HG03108 (cell line): Measurements from ENCODE around the gene CHST9.
"Not testable (repeated sequence)": the region's sequence is repeated elsewhere in the genome, so short reads cannot be mapped to it uniquely, and the experiment has no call there.

Experiments
- ATAC-seq: cut with Tn5 transposase; IDR thresholded peaks from one replicate; pipeline ENCODE4 v1.9.1; 2021; ENCODE audit warnings: moderate library complexity; ENCODE audit not compliant: unreplicated experiment

CHST9 gene

GRCh38 chr18:26943906-26944305, 241.2 kb downstream of the CHST9 start:
- no peak for ATAC-seq

GRCh38 chr18:26941584-26941983, 243.5 kb downstream of the CHST9 start:
- ATAC-seq, result no peak

- ATAC-seq, result no peak
Measured at GRCh38 chr18:26940744-26941398, 244.2 kb downstream of the CHST9 start.

DNA sequence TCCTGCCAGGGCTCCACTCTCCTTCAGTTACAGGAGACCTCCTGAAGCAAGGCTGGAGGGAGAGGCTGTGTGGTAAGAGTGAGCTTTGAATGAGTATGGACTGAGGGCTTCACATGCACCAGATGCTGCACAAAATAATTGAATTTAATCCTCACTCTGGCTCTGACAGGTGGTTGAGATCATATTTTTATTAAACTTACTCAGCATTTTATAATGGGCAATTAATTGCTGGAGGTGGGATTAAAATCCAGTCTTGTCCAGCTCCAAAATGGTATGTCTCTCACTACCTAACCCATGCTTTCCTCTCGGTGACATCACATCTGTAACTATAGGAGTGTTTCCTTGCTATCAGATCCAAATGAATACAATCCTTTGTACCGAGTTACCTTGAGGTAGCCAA, 253.4 kb downstream of the CHST9 start:
- no peak for ATAC-seq

GRCh38 chr18:26930630-26931029, 254.5 kb downstream of the CHST9 start:
- ATAC-seq, result no peak

DNA sequence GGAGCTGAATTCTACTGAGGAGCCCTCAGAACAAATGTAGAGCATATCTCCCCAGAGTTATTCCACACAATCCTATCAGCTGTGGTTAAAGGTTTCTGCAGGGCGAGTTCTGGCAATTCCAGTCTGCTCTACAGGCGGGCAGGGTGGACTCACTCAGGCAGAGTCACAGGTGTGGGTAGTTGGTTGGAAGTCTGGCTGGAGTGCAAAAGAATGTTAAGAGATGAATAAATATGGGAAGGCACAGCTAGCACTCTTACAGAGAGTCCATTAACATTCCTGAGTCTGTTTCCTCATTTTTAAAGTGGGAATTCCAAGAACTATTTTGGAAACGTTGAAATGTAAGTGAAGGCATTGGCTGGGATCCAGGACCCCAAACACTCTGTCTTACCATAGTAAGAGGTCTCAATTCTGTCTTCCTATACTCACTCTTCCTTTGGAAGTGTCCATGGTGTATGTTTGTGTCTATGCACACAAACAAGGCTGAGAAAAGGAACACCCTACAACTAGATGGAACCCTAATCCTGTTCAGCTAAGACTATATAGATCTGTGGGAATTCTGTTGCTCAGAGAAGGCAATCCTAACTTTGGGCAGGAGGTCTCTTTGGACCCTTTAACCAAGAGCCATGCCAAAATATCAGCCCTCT, 256.3 kb downstream of the CHST9 start:
- no peak for ATAC-seq

GRCh38 chr18:26927822-26928221, 257.3 kb downstream of the CHST9 start:
- ATAC-seq, result not testable (repeated sequence)

DNA sequence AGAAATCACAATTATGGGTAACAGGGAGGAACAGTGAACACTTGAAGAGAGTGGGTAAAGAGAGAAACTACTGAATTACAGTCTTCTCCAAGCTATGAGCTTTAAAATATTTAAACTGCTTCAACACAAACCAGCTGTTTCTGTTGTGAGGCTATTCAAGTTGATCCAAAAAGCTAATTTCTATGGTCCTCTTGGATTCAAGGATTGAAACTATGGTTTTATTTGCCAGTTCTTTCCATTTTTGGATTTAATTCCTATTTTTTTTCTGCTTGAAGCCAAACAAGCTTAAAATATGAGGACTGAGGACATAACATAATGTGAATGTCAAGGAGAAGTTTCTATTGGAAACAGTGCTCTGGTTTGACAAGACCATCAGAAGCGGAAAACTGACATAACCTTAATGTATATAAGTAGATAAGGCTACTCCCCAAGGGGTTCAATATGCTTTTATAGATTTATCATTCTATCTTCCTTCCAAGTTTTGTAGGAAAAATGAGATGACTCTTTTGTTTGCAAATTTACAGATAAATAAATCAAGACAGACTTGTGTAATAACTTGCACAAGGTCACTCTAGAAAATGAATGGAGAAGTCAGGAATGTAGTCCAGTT, 258.9 kb downstream of the CHST9 start:
- ATAC-seq, result no peak

GRCh38 chr18:26925313-26925712, 259.8 kb downstream of the CHST9 start:
- no peak for ATAC-seq

- ATAC-seq, result no peak
Measured at GRCh38 chr18:26922313-26922712, 262.8 kb downstream of the CHST9 start.

DNA sequence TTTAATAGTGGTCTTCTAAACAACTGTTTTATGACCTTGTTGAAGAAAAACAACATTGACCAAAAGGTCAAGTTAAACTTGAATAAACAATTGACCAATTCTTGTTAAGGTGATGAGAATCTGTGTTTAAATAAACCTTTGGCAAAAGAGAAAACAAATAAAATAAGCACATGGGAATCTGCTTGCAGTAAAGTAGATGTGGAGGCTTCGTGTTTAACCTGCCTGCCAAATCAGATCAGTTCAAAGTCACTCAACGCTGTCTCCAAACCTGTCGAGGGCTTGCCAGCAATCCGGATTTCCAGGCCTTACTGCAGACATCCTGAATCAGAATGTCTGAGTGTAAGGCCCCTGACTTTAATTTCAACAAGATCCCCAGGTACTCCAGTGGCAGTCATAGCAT, 264.5 kb downstream of the CHST9 start:
- ATAC-seq, result no peak

GRCh38 chr18:26919627-26920026, 265.5 kb downstream of the CHST9 start:
- ATAC-seq, result no peak

DNA sequence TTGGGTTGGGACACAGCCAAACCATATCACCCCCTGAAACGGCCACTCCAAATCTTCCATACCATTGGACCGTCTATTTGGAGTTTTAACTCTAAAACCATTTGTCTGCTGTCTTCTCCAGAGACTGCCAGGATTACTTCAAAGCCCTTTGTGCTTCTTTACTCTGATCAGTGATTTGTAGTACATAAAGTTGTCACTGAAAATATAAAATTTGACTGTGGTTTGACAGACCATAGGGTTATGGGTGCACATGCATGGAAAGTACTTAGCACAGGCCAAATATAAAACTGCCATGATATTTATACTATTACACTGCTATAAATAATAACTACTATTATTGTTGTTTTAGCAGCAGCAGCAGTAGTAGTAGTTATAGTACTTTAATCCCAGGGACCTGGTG, 265.9 kb downstream of the CHST9 start:
- no peak for ATAC-seq

DNA sequence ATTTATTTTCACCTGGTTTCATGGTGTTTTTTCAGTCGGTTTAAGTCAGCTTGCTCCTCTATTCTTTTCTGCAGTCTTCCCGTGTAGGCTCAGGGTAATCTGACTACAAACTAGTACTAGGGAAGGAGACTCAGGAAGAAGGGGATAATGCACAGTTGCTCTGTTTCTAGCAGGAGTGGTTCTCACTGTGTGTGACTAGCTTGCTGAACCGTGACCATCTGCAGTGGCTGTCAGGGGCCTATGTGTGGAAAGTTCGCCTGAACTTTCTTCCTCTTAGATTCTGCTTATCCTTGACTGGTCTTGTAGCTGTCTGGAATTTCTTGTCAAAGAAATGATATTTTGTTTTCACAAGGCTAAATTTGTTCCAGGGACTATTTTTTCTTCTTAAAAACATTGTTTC, 273.3 kb downstream of the CHST9 start:
- no peak for ATAC-seq

- ATAC-seq, result no peak
Measured at GRCh38 chr18:26909599-26910290, 275.4 kb downstream of the CHST9 start.

DNA sequence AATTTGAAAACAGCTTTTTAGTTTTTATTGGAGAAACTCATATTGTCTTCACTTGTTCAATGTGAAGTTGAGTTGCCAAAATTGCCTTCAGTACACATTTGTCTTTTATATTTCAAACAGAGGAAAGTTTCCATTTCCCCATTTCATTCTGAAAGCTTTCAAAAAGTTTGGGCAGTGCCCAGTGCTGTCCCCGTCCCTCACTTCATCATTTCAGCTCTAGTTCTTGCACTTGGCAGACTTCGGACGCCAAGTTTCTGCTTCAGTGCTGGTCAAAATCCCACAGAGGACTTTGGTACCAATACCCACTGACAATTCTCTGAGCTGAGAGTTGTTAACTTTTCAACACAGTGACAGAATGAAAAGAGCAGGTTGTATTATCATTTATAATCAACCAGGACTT, 276.2 kb downstream of the CHST9 start:
- no peak for ATAC-seq

DNA sequence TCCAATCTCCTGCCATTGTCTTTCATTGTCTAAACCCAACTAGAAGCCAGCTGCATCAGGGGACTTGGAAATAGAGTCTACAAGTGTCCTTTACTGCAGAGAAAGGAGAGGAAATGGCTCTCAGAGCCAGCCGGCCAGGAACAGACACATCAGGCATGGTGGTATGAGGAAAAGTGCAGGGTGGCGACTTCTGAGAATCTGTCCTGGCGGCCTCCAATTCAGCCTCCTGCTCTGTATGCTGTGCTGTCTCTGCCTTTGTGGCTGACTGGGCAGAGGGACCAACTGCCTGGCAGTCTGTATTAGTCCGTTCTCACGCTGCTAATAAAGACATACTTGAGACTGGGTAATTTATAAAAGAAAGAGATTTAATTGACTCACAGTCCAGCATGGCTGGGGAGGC, 282.8 kb downstream of the CHST9 start:
- ATAC-seq, result no peak

- ATAC-seq, result no peak
Measured at GRCh38 chr18:26901020-26901419, 284.1 kb downstream of the CHST9 start.

- ATAC-seq, result no peak
Measured at GRCh38 chr18:26894426-26894825, 290.7 kb downstream of the CHST9 start.

DNA sequence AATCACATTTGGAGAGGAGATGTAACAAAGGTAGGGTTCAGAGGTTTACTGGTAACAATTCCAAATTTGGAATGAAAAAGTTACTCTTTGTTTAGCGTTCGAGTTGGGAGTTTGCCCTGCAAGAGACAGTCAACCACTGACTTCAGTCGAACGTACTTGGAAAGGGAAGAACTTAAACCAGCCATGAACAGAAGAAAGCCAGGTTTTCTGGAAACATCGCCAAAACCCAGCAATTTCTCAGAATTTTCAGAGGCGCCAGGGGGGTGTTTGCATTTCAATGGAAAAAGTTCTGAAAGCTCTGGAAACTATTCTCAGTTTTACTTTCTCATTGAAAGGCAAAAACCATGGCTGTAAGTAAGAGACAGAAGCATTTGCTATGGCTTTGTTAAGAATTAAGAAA, 291.1 kb downstream of the CHST9 start:
- no peak for ATAC-seq

DNA sequence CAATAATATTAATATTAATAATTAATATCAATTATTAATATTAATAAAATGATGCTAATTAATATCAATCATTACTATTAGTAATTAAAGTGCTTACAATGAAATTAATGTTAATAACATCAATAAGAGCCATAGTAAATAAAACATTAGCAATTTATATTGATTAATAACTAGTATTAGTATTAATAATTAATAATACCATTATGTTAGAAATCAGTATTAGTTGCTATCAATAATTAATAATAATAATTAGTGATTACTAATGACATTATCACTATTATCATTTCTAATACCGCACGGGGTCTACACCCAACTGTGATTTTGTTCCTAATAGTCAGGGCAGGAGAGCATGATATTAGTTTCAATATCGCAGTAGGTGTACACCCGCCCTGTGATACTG, 296.8 kb downstream of the CHST9 start:
- no peak for ATAC-seq
